Ishikawa (cell line): Measurements from ENCODE around the gene TSPEAR.
A peak's percentile ranks its signal among the peaks of the same experiment; 100 is the strongest.

Experiments
- CEBPB ChIP-seq: IDR thresholded peaks from 2 replicates; pipeline ENCODE4 v1.6.1; 2012
- CREB1 ChIP-seq: IDR thresholded peaks from 2 replicates; pipeline ENCODE4 v1.6.1; 2012; ENCODE audit warnings: low read depth
- EGR1 ChIP-seq: IDR thresholded peaks from 2 replicates; pipeline ENCODE4 v1.6.1; 2012
- EP300 ChIP-seq: IDR thresholded peaks from 2 replicates; pipeline ENCODE4 v1.6.1; 2012; ENCODE audit warnings: borderline replicate concordance
- FOXM1 ChIP-seq: IDR thresholded peaks from 2 replicates; pipeline ENCODE4 v1.6.1; 2012; ENCODE audit warnings: low read depth, borderline replicate concordance
- MAX ChIP-seq: IDR thresholded peaks from 2 replicates; pipeline ENCODE4 v1.6.1; 2012
- NFIC ChIP-seq: IDR thresholded peaks from 2 replicates; pipeline ENCODE4 v1.6.1; 2012
- RAD21 ChIP-seq: IDR thresholded peaks from 2 replicates; pipeline ENCODE4 v1.6.1; 2012; ENCODE audit warnings: low read depth
- REST ChIP-seq: IDR thresholded peaks from 2 replicates; pipeline ENCODE4 v1.6.1; 2012; ENCODE audit warnings: low read depth, mild to moderate bottlenecking
- TAF1 ChIP-seq: IDR thresholded peaks from 2 replicates; pipeline ENCODE4 v1.6.1; 2012; ENCODE audit warnings: low read depth, mild to moderate bottlenecking
- TCF12 ChIP-seq: IDR thresholded peaks from 2 replicates; pipeline ENCODE4 v1.6.1; 2012; ENCODE audit warnings: low read depth
- TEAD4 ChIP-seq: IDR thresholded peaks from 2 replicates; pipeline ENCODE4 v1.6.1; 2012
- USF1 ChIP-seq: IDR thresholded peaks from 2 replicates; pipeline ENCODE4 v1.6.1; 2012
- YY1 ChIP-seq: IDR thresholded peaks from 2 replicates; pipeline ENCODE4 v1.6.1; 2012; ENCODE audit warnings: low read depth
- ZBTB7A ChIP-seq: IDR thresholded peaks from 2 replicates; pipeline ENCODE4 v1.6.1; 2012; ENCODE audit warnings: low read depth

Gene TSPEAR

GRCh38 chr21:44489962-44490361 lies 221.4 kb downstream of the TSPEAR start:
- TF ChIP-seq USF1 (no peak), TEAD4 (no peak), FOXM1 (no peak), TCF12 (no peak), YY1 (no peak), REST (no peak), CREB1 (no peak), EP300 (no peak), TAF1 (no peak), NFIC (no peak)

- peak; percentile 26; the same call in 1 of the 2 replicates for TF ChIP-seq RAD21
- TF ChIP-seq EP300 = no peak
Observed at GRCh38 chr21:44487831-44488230, 223.5 kb downstream of the TSPEAR start.

- no peak for TF ChIP-seq TAF1
- TF ChIP-seq CEBPB = no peak
- no peak for TF ChIP-seq ZBTB7A
- no peak for TF ChIP-seq TCF12
- TF ChIP-seq YY1 = no peak
- no peak for TF ChIP-seq CREB1
Observed at GRCh38 chr21:44486302-44486701, 225.1 kb downstream of the TSPEAR start.

GRCh38 chr21:44485796-44486195 lies 225.6 kb downstream of the TSPEAR start:
- TF ChIP-seq NFIC (no peak), TAF1 (no peak), EP300 (no peak), CEBPB (no peak), TCF12 (no peak), RAD21 (no peak), FOXM1 (no peak), EGR1 (no peak), ZBTB7A (no peak), CREB1 (no peak), TEAD4 (no peak), MAX (no peak), REST (no peak), USF1 (no peak)

- TF ChIP-seq REST (no peak), EP300 (no peak), TCF12 (no peak), ZBTB7A (no peak), CREB1 (no peak), MAX (no peak), USF1 (no peak), FOXM1 (no peak), EGR1 (no peak)
Observed at GRCh38 chr21:44485254-44485793, 226.0 kb downstream of the TSPEAR start.
